Skeletal muscle satellite cell (primary cell): ENCODE data around the gene CCDC9.

Experiments used
- H3K27me3 ChIP-seq: 2 replicates; pipeline ENCODE4 v1.7.0; 2013; ENCODE audit warnings: low read length; ENCODE audit not compliant: control insufficient read depth, insufficient read depth
- H3K36me3 ChIP-seq: 2 replicates; pipeline ENCODE4 v1.7.0; 2013; ENCODE audit warnings: mild to moderate bottlenecking, control low read depth, low read length; ENCODE audit not compliant: insufficient read depth
- H3K4me1 ChIP-seq: 2 replicates; pipeline ENCODE4 v1.7.0; 2013; ENCODE audit warnings: low read length; ENCODE audit not compliant: control insufficient read depth, insufficient read depth
- H3K4me2 ChIP-seq: 2 replicates; pipeline ENCODE4 v1.7.0; 2013; ENCODE audit warnings: mild to moderate bottlenecking, low read length
- H3K4me3 ChIP-seq: 2 replicates; pipeline ENCODE4 v1.7.0; 2013; ENCODE audit warnings: low read length
- H3K9ac ChIP-seq: 2 replicates; pipeline ENCODE4 v1.7.0; 2013; ENCODE audit warnings: mild to moderate bottlenecking, low read depth, low read length, moderate library complexity
- H3K9me3 ChIP-seq: replicated peaks from 2 replicates; pipeline ENCODE4 v1.7.0; 2013; ENCODE audit warnings: mild to moderate bottlenecking, control low read depth, low read length

CCDC9 gene

DNA sequence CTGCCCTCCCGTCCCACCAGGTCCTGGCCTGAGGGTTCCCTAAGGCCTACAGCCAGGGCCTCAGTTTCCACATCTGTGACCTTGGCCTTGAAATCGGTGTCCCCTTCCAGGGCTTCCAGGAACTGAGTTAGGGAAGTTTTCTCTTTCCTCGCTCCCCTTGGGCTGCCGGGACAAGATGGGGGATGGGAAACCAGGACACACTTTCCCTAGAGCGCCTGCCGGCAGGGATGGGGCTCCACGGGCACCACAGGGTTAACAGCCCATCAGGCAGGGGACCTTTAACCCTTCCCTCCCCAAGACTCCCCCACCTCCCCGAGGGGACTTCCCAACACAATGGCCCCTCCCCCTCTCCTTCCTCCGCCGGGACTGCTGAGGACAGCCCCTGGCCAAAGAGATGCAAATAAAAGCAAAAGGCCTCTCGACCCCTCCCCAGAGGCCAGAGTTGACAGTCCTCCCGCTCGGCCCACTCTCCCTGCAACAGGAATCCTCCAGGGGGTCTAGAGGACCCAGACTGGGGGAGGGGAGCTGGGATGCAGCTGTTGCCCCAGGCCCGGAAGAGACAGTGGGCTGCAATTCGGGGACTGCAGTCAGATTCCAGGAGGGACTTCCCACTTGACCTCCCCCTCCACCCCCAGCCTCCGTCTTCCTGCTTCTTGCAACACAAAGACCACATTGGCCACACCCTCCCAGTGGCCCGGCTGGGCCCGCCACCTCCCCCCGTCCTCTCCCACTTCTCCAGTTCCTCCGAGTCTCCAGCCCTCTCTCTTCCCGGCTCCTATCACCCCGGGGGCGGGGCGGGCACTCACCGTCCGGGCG lies 28.8 kb upstream of the CCDC9 start:
- no peaks in the 10 kb centered on the region for H3K9me3 ChIP-seq
- peak overlapping the region; percentile 92 for H3K9ac ChIP-seq
- H3K4me2 ChIP-seq: peak overlapping the region; percentile 95
- peak overlapping the region; percentile 89 for H3K4me3 ChIP-seq
- H3K36me3 ChIP-seq: no peaks in the 10 kb centered on the region
- H3K27me3 ChIP-seq: no peaks in the 10 kb centered on the region
- H3K4me1 ChIP-seq: peaks cover 51% of the 10 kb centered on the region

DNA sequence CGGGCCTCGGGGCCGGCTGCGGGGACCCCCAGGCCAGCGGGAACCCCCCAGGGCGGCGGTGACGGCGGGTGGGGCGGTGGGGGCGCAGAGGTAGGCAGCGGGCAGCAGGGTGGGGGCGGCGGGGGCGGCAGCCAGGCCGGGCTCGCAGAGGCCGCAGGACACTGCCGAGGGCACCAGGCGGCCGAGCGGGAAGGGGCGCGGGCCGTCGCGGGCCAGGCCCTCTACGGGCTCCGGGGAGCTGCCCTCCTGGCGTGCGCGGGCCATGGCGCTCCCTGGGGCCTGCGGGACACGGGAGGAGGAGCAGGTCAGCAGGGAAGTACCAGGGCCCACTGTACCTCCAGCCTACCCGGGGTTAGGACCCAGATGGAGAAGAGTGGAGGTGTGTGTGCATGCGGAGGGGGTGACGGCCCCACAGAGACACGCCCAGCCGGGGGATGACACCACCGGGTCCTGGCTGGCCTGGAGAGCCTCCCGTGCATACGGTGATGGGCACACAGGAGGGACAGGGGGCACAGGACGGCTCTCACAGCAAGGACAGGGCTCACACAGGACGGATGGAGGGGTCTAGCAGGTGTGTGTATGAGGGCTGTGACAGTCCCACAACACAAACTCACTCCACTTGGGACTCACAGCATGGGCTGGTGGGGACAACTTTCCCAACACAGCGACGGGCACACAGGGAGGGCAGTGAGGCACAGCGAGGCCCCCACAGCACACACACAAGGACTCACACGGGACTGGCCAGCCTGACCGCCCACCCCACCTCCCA lies 28.0 kb upstream of the CCDC9 start:
- H3K4me3 ChIP-seq: peak overlapping the region; percentile 89
- H3K36me3 ChIP-seq: no peaks in the 10 kb centered on the region
- no peaks in the 10 kb centered on the region for H3K27me3 ChIP-seq
- H3K9ac ChIP-seq: peak overlapping the region; percentile 92
- peaks cover 53% of the 10 kb centered on the region for H3K4me1 ChIP-seq
- peak overlapping the region; percentile 95 for H3K4me2 ChIP-seq
- no peaks in the 10 kb centered on the region for H3K9me3 ChIP-seq

GRCh38 chr19:47228937-47229675 lies 27.2 kb upstream of the CCDC9 start:
- H3K9me3 ChIP-seq: no peaks in the 10 kb centered on the region
- peaks cover 53% of the 10 kb centered on the region for H3K4me1 ChIP-seq
- H3K27me3 ChIP-seq: no peaks in the 10 kb centered on the region
- H3K4me2 ChIP-seq: peak overlapping the region; percentile 95
- H3K9ac ChIP-seq: peak overlapping the region; percentile 92
- H3K36me3 ChIP-seq: no peaks in the 10 kb centered on the region
- H3K4me3 ChIP-seq: peak overlapping the region; percentile 89

DNA sequence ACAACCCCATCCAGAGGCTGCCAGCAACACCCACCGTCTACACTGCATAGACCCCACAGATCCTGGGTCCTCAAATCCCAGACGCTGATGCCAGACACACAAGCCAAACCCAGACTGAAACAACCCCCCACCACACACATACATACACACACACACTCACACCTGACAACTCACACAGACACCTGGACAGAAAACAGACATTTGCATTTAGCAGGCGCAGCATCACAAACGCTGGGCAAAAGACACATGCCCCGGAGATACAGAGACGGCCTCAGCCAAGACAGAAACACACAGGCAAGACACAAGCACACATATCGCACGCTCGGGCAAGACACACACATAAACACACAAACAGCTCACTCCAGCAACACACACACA lies 26.7 kb upstream of the CCDC9 start:
- peak overlapping the region; percentile 95 for H3K4me2 ChIP-seq
- peak overlapping the region; percentile 89 for H3K4me3 ChIP-seq
- peak overlapping the region; percentile 92 for H3K9ac ChIP-seq
- H3K4me1 ChIP-seq: peaks cover 53% of the 10 kb centered on the region
- H3K27me3 ChIP-seq: no peaks in the 10 kb centered on the region
- no peaks in the 10 kb centered on the region for H3K9me3 ChIP-seq
- no peaks in the 10 kb centered on the region for H3K36me3 ChIP-seq

GRCh38 chr19:47230054-47230920 lies 26.0 kb upstream of the CCDC9 start:
- H3K4me2 ChIP-seq: peak overlapping the region; percentile 95
- peak overlapping the region; percentile 92 for H3K9ac ChIP-seq
- H3K27me3 ChIP-seq: no peaks in the 10 kb centered on the region
- peaks cover 53% of the 10 kb centered on the region for H3K4me1 ChIP-seq
- peak overlapping the region; percentile 89 for H3K4me3 ChIP-seq
- no peaks in the 10 kb centered on the region for H3K9me3 ChIP-seq
- H3K36me3 ChIP-seq: no peaks in the 10 kb centered on the region

DNA sequence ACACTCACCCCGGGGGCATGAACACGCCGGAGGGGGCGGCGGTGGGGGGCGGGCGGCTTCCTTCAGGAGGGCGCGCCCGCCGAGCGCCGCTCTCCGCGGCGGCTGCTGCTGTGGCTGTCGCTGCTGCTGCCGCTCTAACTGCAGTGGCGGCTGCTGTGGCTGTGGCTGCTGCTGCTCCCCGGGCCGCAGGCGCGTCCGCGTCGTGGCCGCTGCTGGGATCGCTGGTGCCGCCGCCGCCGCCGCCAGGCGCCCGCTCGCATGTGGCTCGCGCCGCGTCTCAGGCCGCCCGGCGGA lies 25.5 kb upstream of the CCDC9 start, which contains the start of gene BBC3:
Gene BBC3 (minus strand): TSS at position 279 of the 294 bp plus-strand sequence. CDS start 2,768 bp downstream, outside the sequence.
- Histone ChIP-seq H3K4me1 (peaks cover 48% of the 10 kb centered on the region), H3K27me3 (no peaks in the 10 kb centered on the region), H3K9me3 (no peaks in the 10 kb centered on the region)

DNA sequence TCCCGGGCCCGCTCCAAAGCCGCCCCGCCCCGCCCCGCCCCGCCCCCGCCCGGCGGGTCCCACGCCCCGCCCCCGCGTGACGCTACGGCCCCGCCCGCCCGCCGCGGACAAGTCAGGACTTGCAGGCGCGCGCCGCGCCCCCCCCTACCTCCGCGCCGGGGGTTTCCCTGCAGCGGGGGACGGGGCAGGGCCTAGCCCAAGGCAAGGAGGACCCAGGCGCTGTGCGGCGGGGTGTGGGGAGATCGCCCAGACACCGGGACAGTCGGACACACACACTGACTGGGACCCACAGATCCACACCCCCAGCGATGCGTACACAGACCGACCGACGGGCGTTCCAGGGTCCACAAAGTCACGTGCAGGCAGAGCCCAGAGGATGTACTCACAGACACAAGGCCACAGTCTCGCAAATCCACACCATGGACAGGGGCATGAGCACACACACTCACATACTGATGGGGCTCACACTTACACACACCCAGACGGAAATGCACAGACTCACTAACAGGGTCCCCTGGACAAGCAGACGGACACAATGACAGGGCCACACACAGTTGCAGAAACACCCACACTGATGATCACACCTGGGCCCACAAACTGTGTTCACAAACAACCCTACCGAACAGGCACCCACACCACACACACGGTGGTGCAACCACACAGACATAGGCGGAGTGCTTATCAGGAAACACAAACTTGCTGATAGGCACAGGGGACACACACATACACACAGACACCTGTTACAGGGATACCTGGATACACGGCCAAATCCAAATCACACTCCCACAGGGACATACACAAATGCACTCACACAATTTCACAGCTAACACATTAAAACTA lies 24.9 kb upstream of the CCDC9 start:
- Histone ChIP-seq H3K9ac (peak overlapping the region; percentile 78), H3K4me3 (peak overlapping the region; percentile 89), H3K4me1 (peaks cover 45% of the 10 kb centered on the region), H3K27me3 (peaks cover 2% of the 10 kb centered on the region), H3K36me3 (no peaks in the 10 kb centered on the region), H3K9me3 (no peaks in the 10 kb centered on the region), H3K4me2 (peak overlapping the region; percentile 95)

More for the DNA sequence above, 25.5 kb upstream of the CCDC9 start, which contains the start of gene BBC3:
- H3K9ac ChIP-seq: peak within 1 kb of the TSS; percentile 92
- H3K4me3 ChIP-seq: peak within 1 kb of the TSS; percentile 89
- H3K4me2 ChIP-seq: peak within 1 kb of the TSS; percentile 95
- H3K36me3 ChIP-seq: no peaks in the 10 kb centered on the region

GRCh38 chr19:47232422-47233211 lies 23.7 kb upstream of the CCDC9 start:
- Histone ChIP-seq H3K4me3 (peak overlapping the region; percentile 57), H3K27me3 (peaks cover 2% of the 10 kb centered on the region), H3K9ac (peak overlapping the region; percentile 43), H3K4me2 (peak overlapping the region; percentile 95), H3K4me1 (peaks cover 33% of the 10 kb centered on the region), H3K36me3 (no peaks in the 10 kb centered on the region), H3K9me3 (no peaks in the 10 kb centered on the region)

DNA sequence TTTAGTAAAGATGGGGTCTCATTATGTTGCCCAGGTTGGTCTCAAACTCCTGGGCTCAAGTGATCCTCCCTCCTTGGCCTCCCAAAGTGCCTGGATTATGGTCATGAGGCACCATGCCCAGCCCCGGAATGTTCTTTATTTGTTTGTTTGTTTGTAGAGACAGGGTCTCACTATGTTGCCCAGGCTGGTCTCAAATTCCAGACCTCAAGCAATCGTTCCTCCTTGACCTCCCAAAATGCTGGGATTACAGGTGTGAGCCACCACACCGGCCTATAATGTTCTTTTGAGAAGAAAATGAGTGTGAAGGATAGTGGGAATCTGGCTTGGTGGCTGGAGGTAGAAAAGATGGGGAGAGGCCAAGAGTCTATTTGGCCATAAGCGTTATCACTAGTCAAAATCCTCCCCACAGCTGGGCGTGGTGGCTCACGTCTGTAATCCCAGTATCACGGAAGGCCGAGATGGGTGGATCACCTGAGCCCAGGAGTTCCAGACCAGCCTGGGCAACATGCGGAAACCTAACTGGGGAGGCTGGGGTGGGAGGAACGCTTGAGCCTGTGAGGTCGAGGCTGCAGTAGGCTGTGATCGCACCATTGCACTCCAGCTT lies 20.2 kb upstream of the CCDC9 start:
- Histone ChIP-seq H3K9me3 (no peaks in the 10 kb centered on the region), H3K9ac (no peak overlapping the region), H3K4me1 (peaks cover 29% of the 10 kb centered on the region), H3K4me2 (no peak overlapping the region), H3K4me3 (no peak overlapping the region), H3K27me3 (peaks cover 14% of the 10 kb centered on the region), H3K36me3 (no peaks in the 10 kb centered on the region)
